IMR-90 (cell line): ENCODE measurements around the gene TOMM22. TPM values are rescaled to one million over a fixed set of nuclear protein-coding genes. Genes with fewer than 3 reads are reported as not detected.

ENCODE experiments used
- ATAC-seq: fragments of 200-7000 bp; cut with Tn5 transposase; 2 replicates; pipeline ENCODE4 v1.9.1; 2020; ENCODE audit warnings: low read depth, mild to moderate bottlenecking, moderate library complexity
- BruUV-seq: library from RNA; stranded (reverse); fragments of 400-500 nt; replicated peaks from 2 replicates; lab custom pipeline; 2021; lab: Mats Ljungman, UMichigan
- CTCF ChIA-PET: fragments of 300-600 bp; formaldehyde crosslinking; extraction: SDS; loops from one replicate; lab custom pipeline; 2021; ENCODE audit warnings: antibody characterized with exemption; lab: Yijun Ruan, JAX
- POLR2A ChIA-PET: fragments of 300-600 bp; sonication (Branson Sonifier 250); formaldehyde crosslinking; loops from one replicate; lab custom pipeline; 2022; ENCODE audit warnings: antibody characterized with exemption; ENCODE audit not compliant: unreplicated experiment; lab: Charles Lee
- DNase-seq: peaks from one replicate; pipeline ENCODE4 v3.0.0; 2013
- H2AFZ ChIP-seq: replicated peaks from 2 replicates; pipeline ENCODE3; 2013; ENCODE audit warnings: low read length, mild to moderate bottlenecking; ENCODE audit not compliant: poor library complexity
- H2AK5ac ChIP-seq: 2 replicates; pipeline ENCODE4 v1.6.1; 2013; ENCODE audit warnings: low read depth, low read length, inconsistent platforms
- H2AK9ac ChIP-seq: replicated peaks from 2 replicates; pipeline ENCODE3; 2013; ENCODE audit warnings: mild to moderate bottlenecking, low read depth, low read length, moderate library complexity; ENCODE audit not compliant: poor library complexity
- H2BK120ac ChIP-seq: 2 replicates; pipeline ENCODE4 v1.6.1; 2013; ENCODE audit warnings: low read depth, low read length, inconsistent platforms
- H2BK15ac ChIP-seq: 3 replicates; pipeline ENCODE4 v1.6.1; 2013; ENCODE audit warnings: low read depth, low read length, inconsistent platforms
- H2BK20ac ChIP-seq: 2 replicates; pipeline ENCODE4 v1.6.1; 2013; ENCODE audit warnings: low read depth, mild to moderate bottlenecking, inconsistent platforms, low read length, moderate library complexity
- H2BK5ac ChIP-seq: 2 replicates; pipeline ENCODE4 v1.6.1; 2013; ENCODE audit warnings: mild to moderate bottlenecking, low read depth, low read length, inconsistent platforms; ENCODE audit not compliant: poor library complexity, severe bottlenecking
- H3K14ac ChIP-seq: replicated peaks from 2 replicates; pipeline ENCODE4 v1.6.1; 2013; ENCODE audit warnings: low read depth, low read length, inconsistent platforms
- H3K18ac ChIP-seq: 2 replicates; pipeline ENCODE4 v1.6.1; 2013; ENCODE audit warnings: low read depth, low read length, control low read depth
- H3K23ac ChIP-seq: 2 replicates; pipeline ENCODE4 v1.6.1; 2013; ENCODE audit warnings: low read depth, low read length, inconsistent platforms
- H3K27ac ChIP-seq: 2 replicates; pipeline ENCODE4 v1.5.1; 2013; ENCODE audit warnings: mild to moderate bottlenecking, control low read depth, low read length; ENCODE audit not compliant: insufficient read depth
- H3K27me3 ChIP-seq: 2 replicates; pipeline ENCODE4 v1.6.1; 2013; ENCODE audit warnings: low read length; ENCODE audit not compliant: control insufficient read depth, insufficient read depth
- H3K36me3 ChIP-seq: 2 replicates; pipeline ENCODE4 v1.6.1; 2013; ENCODE audit warnings: low read length, mixed read lengths; ENCODE audit not compliant: control insufficient read depth, insufficient read depth
- H3K4ac ChIP-seq: 2 replicates; pipeline ENCODE4 v1.6.1; 2013; ENCODE audit warnings: low read depth, low read length, inconsistent platforms
- H3K4me1 ChIP-seq: 2 replicates; pipeline ENCODE4 v1.6.1; 2013; ENCODE audit warnings: low read length, mixed read lengths; ENCODE audit not compliant: control insufficient read depth, insufficient read depth
- H3K4me2 ChIP-seq: 2 replicates; pipeline ENCODE4 v1.6.1; 2013; ENCODE audit warnings: low read depth, mild to moderate bottlenecking, control low read depth, low read length, moderate library complexity
- H3K4me3 ChIP-seq: 2 replicates; pipeline ENCODE4 v1.5.1; 2013; ENCODE audit warnings: low read depth, mild to moderate bottlenecking, control low read depth, low read length, moderate library complexity; ENCODE audit not compliant: insufficient read depth
- H3K56ac ChIP-seq: 2 replicates; pipeline ENCODE4 v1.6.1; 2013; ENCODE audit warnings: low read length, inconsistent platforms; ENCODE audit not compliant: insufficient read depth; ENCODE audit errors: extremely low read depth
- H3K79me1 ChIP-seq, 2 experiments: 2 replicates each; pipeline ENCODE4 v1.6.1; 2013; ENCODE audit warnings: low read length in 2 of 2, inconsistent platforms in 1 of 2, low read depth in 1 of 2
- H3K9ac ChIP-seq: 2 replicates; pipeline ENCODE4 v1.6.1; 2013; ENCODE audit warnings: low read depth, low read length, control low read depth
- H3K9me1 ChIP-seq: 2 replicates; pipeline ENCODE4 v1.6.1; 2013; ENCODE audit warnings: low read length, inconsistent platforms; ENCODE audit not compliant: insufficient read depth
- H3K9me3 ChIP-seq: 2 replicates; pipeline ENCODE4 v1.6.1; 2013; ENCODE audit warnings: low read length; ENCODE audit not compliant: control insufficient read depth, insufficient read depth
- H4K20me1 ChIP-seq: 2 replicates; pipeline ENCODE4 v1.6.1; 2013; ENCODE audit warnings: low read length, inconsistent platforms; ENCODE audit not compliant: insufficient read depth
- H4K5ac ChIP-seq: 2 replicates; pipeline ENCODE4 v1.6.1; 2013; ENCODE audit warnings: mild to moderate bottlenecking, low read depth, low read length, control low read depth
- H4K8ac ChIP-seq, 2 experiments: 2 replicates each; pipeline ENCODE4 v1.6.1; 2013; ENCODE audit warnings: low read depth in 2 of 2, low read length in 2 of 2, control low read depth in 1 of 2, inconsistent platforms in 1 of 2
- H4K91ac ChIP-seq: 2 replicates; pipeline ENCODE4 v1.6.1; 2013; ENCODE audit warnings: low read depth, low read length, inconsistent platforms; ENCODE audit not compliant: insufficient read depth
- CEBPB ChIP-seq: IDR thresholded peaks from 2 replicates; pipeline ENCODE4 v1.6.1; 2012; ENCODE audit warnings: low read depth, low read length, improper control_type of control experiment
- ELK1 ChIP-seq: fragments of 150-350 bp; IDR thresholded peaks from 2 replicates; pipeline ENCODE4 v1.6.1; 2016; ENCODE audit warnings: low read depth, mild to moderate bottlenecking, low read length, moderate library complexity, borderline replicate concordance
- MXI1 ChIP-seq: IDR thresholded peaks from 2 replicates; pipeline ENCODE4 v1.6.1; 2012; ENCODE audit warnings: low read depth, mild to moderate bottlenecking, low read length, moderate library complexity, borderline replicate concordance
- WGBS, 2 experiments: methylation state at CpG; one replicate each; pipeline versions ENCODE4 v1.1.5 to v1.1.7; 2013; ENCODE audit warnings: missing lambda C conversion rate in 2 of 2; ENCODE audit not compliant: insufficient read length in 1 of 2; ENCODE audit errors: extremely low coverage in 2 of 2; 5-methylcytosine and 5-hydroxymethylcytosine counted together
- dilution Hi-C: fragments of 300-500 bp; cut with HindIII; formaldehyde crosslinking; loops from one replicate; pipeline ENCODE4 v1.14.3; 2018; ENCODE audit warnings: low sequenced_read_pairs; ENCODE audit not compliant: unreplicated experiment
- in situ Hi-C: fragments of 300-500 bp; cut with MboI; formaldehyde crosslinking; loops from 3 replicates; pipeline ENCODE4 v1.14.3; 2019; ENCODE audit warnings: low sequenced_read_pairs, inconsistent platforms, mixed read lengths
- intact Hi-C: fragments of 100-400 bp; cut with micrococcal nuclease; formaldehyde crosslinking; loops from 2 replicates; pipeline ENCODE4 v1.10.0; 2022
- polyA plus RNA-seq, 3 experiments: library from polyadenylated mRNA; depleted of rRNA; stranded (reverse); fragments of >200 nt; gene quantifications; 2 replicates each; pipeline ENCODE4 v1.2.3, GENCODE V29; 2012; ENCODE audit warnings: low replicate concordance in 1 of 3
- total RNA-seq: library from RNA; depleted of rRNA; stranded (reverse); fragments of >200 nt; gene quantifications from 2 replicates; pipeline ENCODE4 v1.2.3, GENCODE V29; 2012

Gene TOMM22
- total and polyA plus RNA-seq, 2 of the 4 experiments (the other 2 are of a cell fraction): 38.7 to 78.0 TPM

DNA sequence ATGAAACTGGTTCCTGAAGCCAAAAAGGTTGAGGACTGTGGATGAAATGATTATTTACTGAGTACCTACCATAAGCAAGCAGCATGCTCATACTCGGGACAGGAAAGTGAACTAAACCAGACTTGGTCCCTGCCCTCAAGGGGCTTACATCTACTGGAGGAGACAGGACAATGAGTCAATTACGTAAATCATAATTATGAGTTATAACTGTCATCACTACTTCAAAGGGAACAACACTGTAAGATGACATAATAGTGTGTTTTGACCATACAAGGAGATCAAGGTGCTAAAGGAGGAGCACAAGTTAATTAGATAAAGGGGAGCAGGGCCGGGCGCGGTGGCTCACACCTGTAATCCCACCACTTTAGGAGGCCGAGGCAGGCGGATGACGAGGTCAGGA, 28.0 kb upstream of the TOMM22 start:
- Histone ChIP-seq H2BK5ac (no peak overlapping the region), H3K4me2 (no peak overlapping the region), H2AK5ac (no peak overlapping the region), H4K5ac (no peak overlapping the region), H4K8ac (no peak overlapping the region), H3K14ac (no peak overlapping the region), H2AFZ (no peak overlapping the region), H3K36me3 (no peaks in the 10 kb centered on the region), H3K23ac (no peak overlapping the region), H3K4me1 (peaks cover 7% of the 10 kb centered on the region), H3K9me1 (peaks cover 7% of the 10 kb centered on the region), H4K91ac (no peak overlapping the region), H3K9ac (no peak overlapping the region), H4K20me1 (no peaks in the 10 kb centered on the region; the same call in 1 of the 2 replicates), H2BK20ac (no peak overlapping the region), H3K4ac (no peak overlapping the region), H3K27ac (no peak overlapping the region), H3K56ac (no peak overlapping the region), H3K79me1 (peaks cover 11 to 17% of the 10 kb centered on the region in 2 experiments), H2AK9ac (no peak overlapping the region), H3K18ac (no peak overlapping the region), H2BK15ac (no peak overlapping the region), H2BK120ac (no peak overlapping the region), H3K9me3 (no peaks in the 10 kb centered on the region), H3K27me3 (no peaks in the 10 kb centered on the region), H3K4me3 (no peak overlapping the region)
- DNase-seq: no peak
- WGBS, 2 experiments: no CpG with 5 or more reads among the region's 8 CpGs
- ChIA-PET POLR2A (no interaction called here), CTCF (no interaction called here)
- no peak for ATAC-seq
- BruUV-seq: no TSS peak
- dilution Hi-C loops (no loop called here), in situ Hi-C loops (no loop called here), intact Hi-C loops (no loop called here)
- no peak for TF ChIP-seq ELK1
- TF ChIP-seq MXI1: no peak
- TF ChIP-seq CEBPB: no peak
